ENCODE results near the gene ETV3L.

The ETV3L gene

DNA sequence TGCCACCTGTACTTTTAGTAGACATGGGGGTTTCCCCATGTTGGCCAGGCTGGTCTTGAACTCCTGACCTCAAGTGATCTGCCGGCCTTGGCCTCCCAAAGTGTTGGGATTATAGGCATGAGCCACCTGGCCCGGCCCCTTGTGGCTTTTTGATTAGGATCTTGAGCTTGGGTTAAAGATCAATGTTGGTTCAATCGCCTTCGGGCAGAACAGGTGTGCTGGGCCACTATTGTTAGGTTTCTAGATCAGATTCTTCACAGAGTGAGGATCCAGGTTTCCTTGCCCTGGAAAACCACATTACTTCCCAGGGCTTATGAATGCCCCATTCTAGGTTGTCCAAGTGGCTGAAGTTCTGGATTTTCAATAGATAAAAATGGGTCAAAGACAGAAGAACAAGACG, 32.5 kb upstream of the ETV3L start:
- DNase-seq (ENCODE audit: low spot score) = no peak

DNA sequence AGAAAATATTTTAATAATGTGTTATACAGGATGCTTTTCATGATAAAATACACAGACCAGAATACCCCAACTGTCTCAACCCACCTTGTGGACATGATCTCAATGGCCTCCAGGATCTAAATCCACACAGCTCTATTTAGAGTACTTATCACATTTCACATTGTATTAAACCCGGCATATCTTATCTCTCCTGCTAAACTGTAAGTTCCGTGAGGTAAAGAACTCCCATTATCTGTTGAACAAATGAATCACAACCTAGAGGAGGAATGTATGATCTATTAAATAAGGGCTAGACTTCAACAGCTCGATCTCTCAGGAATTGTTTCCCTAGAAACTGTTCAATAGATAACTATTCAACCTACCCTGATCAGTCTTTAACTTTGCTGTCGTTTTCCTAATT, 31.7 kb upstream of the ETV3L start:
- DNase-seq (ENCODE audit: low spot score) = no peak

GRCh38 chr1:157124855-157125254, 25.2 kb upstream of the ETV3L start:
- no peak for DNase-seq (ENCODE audit: low spot score)

- no peak for DNase-seq (ENCODE audit: low spot score)
Observed at GRCh38 chr1:157119448-157119847, 19.8 kb upstream of the ETV3L start.

DNA sequence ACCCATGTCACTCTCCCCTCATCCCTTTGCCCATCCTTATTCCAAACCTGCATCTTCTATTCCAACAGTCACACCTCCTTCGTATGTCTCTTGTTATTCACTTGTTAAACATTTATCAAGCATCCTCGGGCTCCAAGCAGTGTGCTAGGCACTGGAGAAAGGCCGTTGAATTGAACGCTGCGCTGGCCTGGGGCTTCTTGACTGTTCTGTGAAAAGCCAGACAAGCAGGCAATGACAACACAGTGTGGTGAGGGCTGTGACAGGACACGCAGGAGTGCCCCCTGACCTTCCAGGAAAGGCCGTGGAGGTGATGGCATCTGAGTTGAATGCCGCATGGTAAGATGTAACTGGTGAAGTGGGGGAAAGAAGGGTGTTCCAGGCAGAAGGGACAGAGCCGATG, 19.4 kb upstream of the ETV3L start:
- DNase-seq (ENCODE audit: low spot score) = no peak

DNA sequence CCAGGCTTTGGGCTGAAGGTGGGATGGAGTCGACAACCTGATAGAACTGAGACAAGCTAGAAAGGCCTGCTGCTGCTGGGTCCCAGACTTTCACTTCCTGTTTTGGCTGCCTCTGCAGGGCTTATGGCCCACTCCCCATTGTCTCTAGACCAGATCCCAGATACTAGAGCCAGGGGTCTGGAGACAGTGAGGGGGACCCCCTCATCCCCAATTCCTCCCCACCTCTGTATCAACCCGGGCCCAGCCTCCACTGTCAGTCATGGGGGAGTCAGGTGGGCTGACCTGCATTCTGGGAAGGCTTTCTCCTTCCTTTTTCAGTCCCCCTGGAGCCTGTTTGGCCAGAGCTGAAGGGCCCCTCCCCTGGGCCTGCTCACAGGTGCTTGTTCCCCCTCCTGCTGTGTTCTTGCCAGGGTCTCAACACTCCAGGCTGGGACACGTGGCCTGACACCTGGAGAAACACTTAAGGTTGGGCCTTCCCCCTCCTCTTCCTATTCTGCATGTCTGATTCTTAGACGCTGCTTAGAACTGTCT, 18.0 kb upstream of the ETV3L start:
- DNase-seq (ENCODE audit: low spot score) = no peak

DNA sequence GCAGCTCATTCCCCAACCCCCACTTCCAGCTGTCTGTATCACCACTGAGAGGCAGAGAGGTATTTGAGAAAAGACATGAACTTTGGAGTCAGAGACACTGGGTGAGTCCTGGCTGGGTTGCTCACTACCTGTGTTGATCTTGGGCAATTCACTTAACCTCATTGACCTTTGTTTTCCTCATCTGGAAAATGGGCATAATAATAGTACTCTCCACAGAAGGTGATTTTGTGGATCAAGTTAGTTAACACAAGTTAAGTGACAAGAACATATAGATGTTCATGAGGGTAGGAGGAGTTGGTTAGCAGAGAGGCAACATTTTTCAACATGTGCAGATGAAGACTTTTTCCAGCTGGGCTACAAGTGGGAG, 17.1 kb upstream of the ETV3L start:
- no peak for DNase-seq (ENCODE audit: low spot score)

GRCh38 chr1:157115851-157116736, 16.5 kb upstream of the ETV3L start:
- DNase-seq (ENCODE audit: low spot score) = no peak

DNA sequence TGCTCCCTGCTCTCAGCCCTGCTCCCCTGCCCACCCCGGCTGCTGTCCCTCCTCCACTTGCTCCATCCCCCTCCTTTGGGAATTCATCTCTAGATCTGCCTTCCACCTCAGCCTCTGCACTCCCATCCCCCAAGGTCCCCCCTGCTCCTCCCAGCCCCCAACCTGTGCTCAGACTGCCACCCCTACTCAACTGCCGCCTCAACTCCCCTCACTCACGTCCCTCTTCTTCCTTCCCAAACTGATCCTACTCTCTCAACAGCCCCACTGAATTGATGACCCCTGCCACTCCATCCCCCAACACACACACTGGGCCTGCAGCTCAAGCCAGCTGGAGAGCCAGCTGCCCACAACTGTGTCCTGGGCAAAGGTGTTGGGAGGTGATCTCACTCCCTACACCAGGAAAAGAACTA, 15.8 kb upstream of the ETV3L start:
- DNase-seq (ENCODE audit: low spot score) = no peak

DNA sequence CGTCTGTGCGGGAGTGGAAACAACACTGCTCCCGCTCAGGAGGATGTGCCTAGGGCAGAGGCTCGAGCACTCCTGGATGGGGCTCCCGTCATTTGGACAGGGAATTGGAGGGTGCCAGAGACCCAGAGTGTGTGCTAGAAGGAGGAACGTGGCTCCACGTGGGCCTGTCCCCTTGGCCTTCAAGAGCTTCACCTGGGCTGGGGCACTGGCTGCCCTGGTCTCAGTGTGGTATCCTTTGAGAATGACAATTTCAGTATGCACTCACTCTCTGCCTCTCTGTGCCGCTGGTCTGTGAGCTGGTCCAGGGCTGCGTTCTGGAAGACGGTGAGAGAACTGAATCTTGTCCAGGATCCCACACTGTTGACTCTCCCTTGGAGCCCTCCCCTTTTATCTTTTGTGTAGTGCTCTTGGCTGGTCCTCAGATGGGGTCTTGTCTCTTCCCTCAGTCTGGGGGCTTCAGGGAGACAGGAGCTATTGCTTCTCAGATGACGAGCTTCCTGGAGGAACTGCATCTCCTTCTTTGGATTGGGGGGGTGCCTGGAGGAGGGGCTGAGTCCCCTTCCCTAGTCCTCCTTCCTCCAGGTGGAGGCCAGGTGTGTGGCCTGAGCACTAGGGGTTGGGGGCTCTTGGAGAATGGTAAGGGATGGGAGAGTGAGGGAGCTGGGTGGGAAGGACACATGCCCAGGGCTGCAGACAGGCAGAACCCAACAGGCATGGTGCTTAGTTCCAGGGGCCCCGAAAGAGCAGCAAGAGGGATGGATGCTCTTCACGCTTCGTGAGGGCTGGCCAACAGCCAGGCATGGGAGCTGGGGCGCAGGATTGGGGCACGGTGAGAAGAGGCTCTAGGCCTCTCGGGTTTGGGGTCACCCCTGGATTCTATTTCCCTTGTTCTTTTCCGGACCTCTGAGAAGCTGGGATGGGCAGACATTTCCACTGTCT, 14.8 kb upstream of the ETV3L start:
- no peak for DNase-seq (ENCODE audit: low spot score)

DNA sequence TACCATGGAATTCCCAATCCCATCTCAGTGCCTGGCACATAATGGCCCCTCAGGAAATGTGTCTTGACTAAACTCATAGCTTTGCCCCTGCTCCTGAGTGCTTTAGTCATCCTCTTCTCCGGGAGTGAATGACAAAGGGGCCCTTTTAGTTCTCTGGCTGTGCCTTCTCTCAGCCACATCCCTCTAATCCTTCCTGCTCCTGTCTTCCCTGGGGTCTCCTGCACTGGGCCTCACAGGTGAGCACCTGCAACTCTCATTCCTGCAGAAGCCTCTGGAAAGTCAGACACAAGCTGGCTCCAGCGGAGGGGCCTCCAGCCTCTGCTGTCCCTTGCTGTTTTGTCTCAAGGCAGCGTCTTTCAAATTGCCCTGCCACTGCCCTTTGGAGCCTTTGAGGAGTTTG, 14.0 kb upstream of the ETV3L start:
- DNase-seq (ENCODE audit: low spot score) = no peak

- no peak for DNase-seq (ENCODE audit: low spot score)
Observed at GRCh38 chr1:157113106-157113505, 13.5 kb upstream of the ETV3L start.

DNA sequence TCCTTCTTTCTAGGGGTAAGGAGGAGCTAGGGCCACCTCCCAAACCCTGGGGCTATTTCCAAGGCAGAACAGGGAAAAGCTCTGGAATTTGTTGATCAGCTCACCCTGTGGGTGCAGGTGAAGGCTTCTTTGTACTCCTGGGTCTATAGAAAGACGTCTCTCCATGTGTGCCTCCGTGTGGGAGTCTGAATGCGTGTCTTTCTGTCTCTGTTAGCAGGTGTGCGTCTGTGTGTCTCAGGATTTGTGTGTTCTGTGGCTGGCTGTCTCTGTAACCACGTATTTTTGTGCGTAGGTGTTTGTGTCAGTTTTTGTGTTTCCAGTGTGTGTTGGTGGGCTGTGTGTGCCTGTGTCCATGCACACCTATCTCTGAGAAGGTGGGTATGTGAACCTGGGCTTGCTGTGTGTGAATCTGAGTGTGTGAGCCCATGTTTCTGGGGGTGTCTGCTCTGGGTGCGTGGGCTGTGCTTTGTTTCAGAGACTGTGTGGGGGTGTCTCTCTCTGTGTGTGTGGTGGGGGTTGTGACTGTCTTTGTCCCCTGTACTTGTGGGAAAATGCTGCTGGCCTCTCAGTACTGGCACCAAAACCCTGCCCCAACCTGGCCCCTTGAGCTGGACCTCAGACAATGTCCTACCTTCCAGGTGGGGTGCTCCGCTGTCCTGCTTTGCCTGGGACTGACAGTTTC, 12.7 kb upstream of the ETV3L start:
- no peak for DNase-seq (ENCODE audit: low spot score)

- DNase-seq (ENCODE audit: low spot score) = no peak
Observed at GRCh38 chr1:157111396-157112165, 12.0 kb upstream of the ETV3L start.

GRCh38 chr1:157110686-157111085, 11.1 kb upstream of the ETV3L start:
- DNase-seq (ENCODE audit: low spot score) = no peak

- DNase-seq (ENCODE audit: low spot score) = no peak
Observed at GRCh38 chr1:157110003-157110402, 10.4 kb upstream of the ETV3L start.

- DNase-seq (ENCODE audit: low spot score) = no peak
Observed at GRCh38 chr1:157108448-157108847, 8.8 kb upstream of the ETV3L start.

DNA sequence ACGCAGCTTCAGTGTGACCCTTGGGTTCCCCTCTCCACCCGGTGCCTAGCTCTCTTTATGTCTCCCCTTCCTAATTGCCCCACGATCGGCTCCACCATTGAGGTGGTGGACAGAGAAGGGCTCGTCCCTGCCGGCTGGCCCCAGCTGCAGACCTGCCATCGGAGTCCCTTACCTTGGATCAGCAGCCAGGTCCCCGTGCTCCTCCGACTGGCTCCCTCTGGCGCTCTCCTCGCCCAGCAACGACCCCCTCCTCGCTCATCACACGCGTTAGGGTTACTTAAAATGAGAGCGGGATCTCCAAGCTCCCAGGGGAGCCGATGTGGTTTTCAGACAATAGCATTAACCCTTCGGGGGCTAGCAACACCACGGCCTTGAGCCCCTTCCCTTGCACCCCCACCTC, 8.1 kb upstream of the ETV3L start:
- DNase-seq (ENCODE audit: low spot score) = no peak

- DNase-seq (ENCODE audit: low spot score) = no peak
Observed at GRCh38 chr1:157106813-157107189, 7.2 kb upstream of the ETV3L start.

- peak; percentile 89 for DNase-seq (ENCODE audit: low spot score)
Observed at GRCh38 chr1:157105988-157106812, 6.6 kb upstream of the ETV3L start.
